Measurements from ENCODE around the gene ARMC7. TPM values are rescaled to one million over a fixed set of nuclear protein-coding genes. Genes with fewer than 3 reads are reported as not detected.

ARMC7 gene
- total RNA-seq, result 10 to 100 TPM in 4 of 5 donors, 1 to 10 TPM in 1; 2.2 to 26.8 (median 13.9) TPM
- polyA plus RNA-seq, result 10 to 100 TPM in 2 of 3 donors, 1 to 10 TPM in 1; 9.6 to 10.8 (median 10.7) TPM
- long read RNA-seq, donor 1, result 0 reads
- long read RNA-seq, donor 2, partial matches to known transcripts, result 0 of 1 reads
- long read RNA-seq, donor 2, other reads (novel, unspliced or antisense), result 0 of 1 reads
- long read RNA-seq, donor 3, partial matches to known transcripts, result 0 of 2 reads
- long read RNA-seq, donor 3, other reads (novel, unspliced or antisense), result 0 of 2 reads
- long read RNA-seq, donor 4, result 0 reads
- long read RNA-seq, donor 5, partial matches to known transcripts, result 0 of 2 reads
- long read RNA-seq, donor 5, other reads (novel, unspliced or antisense), result 0 of 2 reads
- long read RNA-seq, donor 6, transcript ARMC7-201 (3 exons, 2,126 nt), result major isoform, 5 of 197 reads
- long read RNA-seq, donor 6, partial matches to known transcripts, result 12 of 197 reads
- long read RNA-seq, donor 6, other reads (novel, unspliced or antisense), result 177 of 197 reads
- long read RNA-seq, donor 7, partial matches to known transcripts, result 0 of 3 reads
- long read RNA-seq, donor 7, other reads (novel, unspliced or antisense), result 0 of 3 reads
- long read RNA-seq, donor 8, partial matches to known transcripts, result 0 of 4 reads
- long read RNA-seq, donor 8, other reads (novel, unspliced or antisense), result 0 of 4 reads
- long read RNA-seq, donor 9, partial matches to known transcripts, result 0 of 1 reads
- long read RNA-seq, donor 9, other reads (novel, unspliced or antisense), result 0 of 1 reads
- long read RNA-seq, donor 10, partial matches to known transcripts, result 0 of 1 reads
- long read RNA-seq, donor 10, other reads (novel, unspliced or antisense), result 0 of 1 reads

DNA sequence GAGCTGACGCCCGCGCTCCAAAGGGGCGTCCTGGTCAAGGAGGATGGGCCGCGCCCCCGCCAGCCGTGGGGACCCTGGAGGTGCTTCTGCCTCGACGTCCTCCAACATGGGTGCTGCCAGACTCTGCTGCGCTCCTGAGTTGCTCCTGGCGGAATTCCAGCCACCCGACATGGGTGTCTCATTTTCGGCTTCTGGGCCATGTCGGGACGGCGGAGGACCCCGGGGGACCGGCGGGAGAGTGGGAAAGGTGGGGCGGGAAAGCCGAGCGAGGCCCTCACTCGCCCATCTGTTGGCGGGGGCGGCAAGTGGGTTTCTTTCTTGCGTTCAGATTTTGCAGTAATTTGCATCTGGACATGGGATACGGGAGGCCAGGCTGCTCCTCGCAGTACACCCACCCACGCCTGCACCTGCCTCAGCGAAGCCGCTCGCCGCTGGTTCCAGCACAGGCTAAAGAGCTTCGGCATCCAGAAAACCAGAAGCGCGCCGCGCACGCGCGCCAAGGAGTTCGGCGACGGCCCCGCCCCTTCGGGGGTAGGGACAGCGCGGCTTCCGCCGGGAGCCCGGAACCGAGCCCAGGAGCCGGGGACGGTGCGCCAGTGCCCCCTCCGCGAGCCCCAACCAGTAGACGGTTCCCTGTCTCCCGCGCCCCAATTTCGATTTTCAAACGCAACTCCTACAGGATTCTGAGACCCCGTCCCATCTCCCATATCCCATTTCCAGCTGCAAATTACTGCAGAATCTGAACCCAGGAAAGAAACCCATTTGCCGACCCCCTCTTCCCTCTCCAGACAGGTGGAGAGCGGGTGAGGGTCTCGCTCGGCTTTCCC is at the start of gene ARMC7:
ARMC7 (plus strand) TSS at position 563 of the 827 bp plus-strand sequence. CDS start 320 bp downstream, outside the sequence.
- intact Hi-C loops (cut with DNase I; ENCODE audit: low total_unique reads), result loop anchor here (10.0 kb wide), 1 partner anchor 65 kb away; no protein-coding TSS in a partner anchor
- Histone ChIP-seq H3K36me3 (peaks cover 0 to 8% (median 6%) of the 10 kb centered on the region in 4 donors), H3K27me3 (no peaks in the 10 kb centered on the region), H3K4me3 (peak within 1 kb of the TSS; percentile 78 to 81 (median 80)), H3K9me3 (no peaks in the 10 kb centered on the region), H3K4me1 (peaks cover 24 to 80% (median 48%) of the 10 kb centered on the region in 4 donors), H3K27ac (peak within 1 kb of the TSS; percentile 84 to 91 (median 86))
- 0 to 1% (median 0%) methylated on average over 31 to 68 of the region's 68 CpGs for WGBS, 5 donors
- TF ChIP-seq CTCF (IDR thresholded peaks at IDR 0.05) (no peak), POLR2A (IDR thresholded peaks at IDR 0.05) (peak in 1 of 4 donors; percentile 61), POLR2AphosphoS5 (IDR thresholded peaks at IDR 0.05) (peak in 2 of 3 donors; percentile 79 to 92)
- peak; percentile 95 to 96 for DNase-seq

- WGBS, 5 donors, result 90 to 95% (median 92%) methylated on average over 26 of the region's 26 CpGs
- Histone ChIP-seq H3K27me3 (no peaks in the 10 kb centered on the region), H3K9me3 (no peaks in the 10 kb centered on the region), H3K27ac (peak overlapping the region; percentile 28 to 74 (median 70)), H3K4me1 (peaks cover 0 to 13% (median 11%) of the 10 kb centered on the region in 4 donors), H3K4me3 (no peak overlapping the region), H3K36me3 (peaks cover 35 to 94% (median 84%) of the 10 kb centered on the region in 4 donors)
- intact Hi-C loops (cut with DNase I; ENCODE audit: low total_unique reads), result no loop called here
- TF ChIP-seq POLR2AphosphoS5 (IDR thresholded peaks at IDR 0.05) (no peak), POLR2A (IDR thresholded peaks at IDR 0.05) (no peak), CTCF (IDR thresholded peaks at IDR 0.05) (no peak), EP300 (IDR thresholded peaks at IDR 0.05) (no peak)
- DNase-seq, result no peak
Measured at GRCh38 chr17:75060434-75061054, 49.2 kb upstream of the ARMC7 start.

- 93 to 99% (median 95%) methylated on average over 10 of the region's 10 CpGs for WGBS, 5 donors
- intact Hi-C loops (cut with DNase I; ENCODE audit: low total_unique reads), result no loop called here
Measured at GRCh38 chr17:75061055-75061438, 48.7 kb upstream of the ARMC7 start.

More at GRCh38 chr17:75061055-75061438, 48.7 kb upstream of the ARMC7 start:
- Histone ChIP-seq H3K9me3 (no peaks in the 10 kb centered on the region), H3K4me1 (peaks cover 0 to 13% (median 11%) of the 10 kb centered on the region in 4 donors), H3K4me3 (no peak overlapping the region), H3K27me3 (no peaks in the 10 kb centered on the region), H3K36me3 (peaks cover 33 to 90% (median 80%) of the 10 kb centered on the region in 4 donors), H3K27ac (peak overlapping the region in 3 of 5 donors; percentile 70 to 74 (median 74))
- DNase-seq, result no peak
- TF ChIP-seq CTCF (IDR thresholded peaks at IDR 0.05), result no peak
- no peak for TF ChIP-seq EP300 (IDR thresholded peaks at IDR 0.05)
- no peak for TF ChIP-seq POLR2AphosphoS5 (IDR thresholded peaks at IDR 0.05)
- no peak for TF ChIP-seq POLR2A (IDR thresholded peaks at IDR 0.05)
